ENCODE data around the gene GNAZ.

GNAZ gene

GRCh38 chr22:23089010-23089409 lies 18.7 kb downstream of the GNAZ start:
- TF ChIP-seq, protein P1, sequence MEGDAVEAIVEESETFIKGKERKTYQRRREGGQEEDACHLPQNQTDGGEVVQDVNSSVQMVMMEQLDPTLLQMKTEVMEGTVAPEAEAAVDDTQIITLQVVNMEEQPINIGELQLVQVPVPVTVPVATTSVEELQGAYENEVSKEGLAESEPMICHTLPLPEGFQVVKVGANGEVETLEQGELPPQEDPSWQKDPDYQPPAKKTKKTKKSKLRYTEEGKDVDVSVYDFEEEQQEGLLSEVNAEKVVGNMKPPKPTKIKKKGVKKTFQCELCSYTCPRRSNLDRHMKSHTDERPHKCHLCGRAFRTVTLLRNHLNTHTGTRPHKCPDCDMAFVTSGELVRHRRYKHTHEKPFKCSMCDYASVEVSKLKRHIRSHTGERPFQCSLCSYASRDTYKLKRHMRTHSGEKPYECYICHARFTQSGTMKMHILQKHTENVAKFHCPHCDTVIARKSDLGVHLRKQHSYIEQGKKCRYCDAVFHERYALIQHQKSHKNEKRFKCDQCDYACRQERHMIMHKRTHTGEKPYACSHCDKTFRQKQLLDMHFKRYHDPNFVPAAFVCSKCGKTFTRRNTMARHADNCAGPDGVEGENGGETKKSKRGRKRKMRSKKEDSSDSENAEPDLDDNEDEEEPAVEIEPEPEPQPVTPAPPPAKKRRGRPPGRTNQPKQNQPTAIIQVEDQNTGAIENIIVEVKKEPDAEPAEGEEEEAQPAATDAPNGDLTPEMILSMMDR (conservative IDR thresholded peaks at IDR 0.05) = no peak
- H3K27ac ChIP-seq = no peak overlapping the region

- H3K27ac ChIP-seq = no peak overlapping the region
- TF ChIP-seq, protein P1 (conservative IDR thresholded peaks at IDR 0.05) = no peak
Measured at GRCh38 chr22:23089633-23090456, 19.5 kb downstream of the GNAZ start.

DNA sequence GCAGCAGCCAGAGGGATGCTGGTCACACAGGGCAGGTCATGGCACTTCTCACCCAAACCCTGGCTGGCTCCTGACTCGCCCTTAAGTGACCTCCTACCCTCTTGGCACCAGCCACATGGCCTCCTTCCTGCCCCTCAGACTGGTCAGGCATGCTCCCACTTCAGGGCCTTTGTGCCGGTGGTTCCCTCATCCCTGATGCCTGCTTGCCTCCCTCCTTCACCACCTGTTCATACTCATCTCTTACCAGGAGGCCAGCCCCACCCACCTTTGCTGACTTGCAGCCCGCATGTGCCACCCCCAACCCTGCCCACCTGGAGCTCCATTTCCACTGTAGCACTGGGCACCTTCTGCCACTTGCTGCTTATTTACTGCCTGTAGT lies 20.1 kb downstream of the GNAZ start:
- TF ChIP-seq, protein P1 (conservative IDR thresholded peaks at IDR 0.05) = no peak
- no peak overlapping the region for H3K27ac ChIP-seq

DNA sequence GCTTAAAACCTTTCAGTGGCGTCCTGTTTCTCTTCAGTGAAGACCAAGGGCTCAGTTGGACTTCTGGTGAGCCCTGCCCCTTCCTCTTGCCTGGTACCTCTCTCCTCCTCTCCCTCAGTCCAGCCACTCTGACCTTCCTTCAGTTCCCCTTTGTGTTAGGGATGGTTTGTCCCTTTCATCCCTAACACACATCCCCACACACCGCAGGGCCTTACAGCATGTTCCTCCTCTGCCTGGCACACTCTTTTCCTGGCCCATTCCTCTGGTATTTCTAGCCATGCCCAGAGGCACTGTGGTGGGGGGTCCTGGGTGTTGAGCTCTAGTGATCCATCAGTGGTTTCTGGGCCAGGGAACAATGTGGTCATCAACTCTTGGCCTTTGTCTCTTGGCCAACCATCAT lies 21.4 kb downstream of the GNAZ start:
- TF ChIP-seq, protein P1 (conservative IDR thresholded peaks at IDR 0.05) = no peak
- H3K27ac ChIP-seq = no peak overlapping the region

DNA sequence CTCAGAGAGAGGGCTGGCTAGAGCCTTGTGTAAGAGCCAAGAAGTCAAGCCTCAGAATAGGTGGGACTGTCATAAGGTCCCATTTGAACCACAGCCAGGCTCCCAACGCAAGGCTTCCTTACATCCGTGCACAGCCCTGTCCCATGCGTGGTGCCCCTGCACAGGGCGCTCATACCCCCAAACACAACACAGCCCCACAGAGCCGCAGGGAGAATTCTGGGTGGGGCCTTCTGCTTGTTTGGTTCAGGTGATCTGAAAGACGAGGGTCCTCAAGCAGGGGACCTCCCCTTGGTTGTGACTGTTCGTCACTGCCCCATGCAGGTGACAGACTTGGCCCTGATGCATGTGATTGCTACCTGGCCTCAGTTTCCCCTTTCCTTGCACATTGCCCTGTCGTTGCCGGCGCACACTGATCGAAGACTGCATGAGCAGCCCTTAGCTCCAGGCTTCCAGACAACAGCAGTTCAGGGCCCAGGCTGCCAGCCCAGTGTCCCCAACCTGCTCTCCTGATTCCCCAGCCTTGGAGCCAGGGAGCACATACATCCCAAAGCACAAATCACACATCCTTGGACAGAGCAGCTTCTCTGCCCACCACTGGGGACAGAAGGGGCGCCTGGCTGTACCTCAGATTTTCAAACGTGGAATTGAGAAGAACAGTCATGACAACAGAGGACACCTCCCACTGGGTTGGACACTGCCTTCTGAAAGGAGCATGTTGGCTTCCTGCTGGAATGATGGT lies 22.1 kb downstream of the GNAZ start:
- TF ChIP-seq, protein P1 (conservative IDR thresholded peaks at IDR 0.05) = no peak
- no peak overlapping the region for H3K27ac ChIP-seq

GRCh38 chr22:23093051-23093788 lies 22.9 kb downstream of the GNAZ start:
- H3K27ac ChIP-seq = no peak overlapping the region
- TF ChIP-seq, protein P1 (conservative IDR thresholded peaks at IDR 0.05) = no peak

DNA sequence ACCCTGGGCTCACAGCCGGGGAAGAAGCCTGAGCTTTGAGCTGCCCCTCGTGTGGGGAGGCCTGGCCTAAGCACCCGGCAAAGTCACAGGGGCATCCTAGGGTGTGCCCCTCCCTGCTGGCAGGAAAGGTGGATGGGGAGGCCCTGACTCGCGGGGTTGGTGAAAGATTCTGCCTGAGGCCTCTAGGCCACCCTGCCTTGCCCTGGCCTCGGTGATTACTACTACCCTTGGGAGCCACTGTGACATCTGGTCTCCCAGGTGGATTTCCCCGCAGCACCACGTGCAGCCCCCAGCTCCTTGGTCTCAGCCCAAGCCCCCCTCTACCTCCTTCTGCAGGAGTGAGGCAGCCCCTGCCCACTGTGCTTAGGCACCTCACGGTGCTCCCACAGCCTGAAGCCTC lies 23.9 kb downstream of the GNAZ start:
- H3K27ac ChIP-seq = no peak overlapping the region
- TF ChIP-seq, protein P1 (conservative IDR thresholded peaks at IDR 0.05) = no peak
